Muscle of leg (tissue), 11 donors: Measurements from ENCODE around the gene SGSH. TPM values are rescaled to one million over a fixed set of nuclear protein-coding genes. Genes with fewer than 3 reads are reported as not detected.
"Not testable (repeated sequence)": the region's sequence is repeated elsewhere in the genome, so short reads cannot be mapped to it uniquely, and the experiment has no call there.

ENCODE experiments used
- DNase-seq: peaks from one replicate; pipeline ENCODE4 v3.0.0; 2013
- H3K27ac ChIP-seq: one replicate; pipeline ENCODE4 v1.5.1; 2013; ENCODE audit warnings: mild to moderate bottlenecking, low read length, control low read depth
- H3K27me3 ChIP-seq: one replicate; pipeline ENCODE4 v1.6.1; 2013; ENCODE audit warnings: low read length; ENCODE audit not compliant: control insufficient read depth, insufficient read depth
- H3K36me3 ChIP-seq: one replicate; pipeline ENCODE4 v1.6.1; 2013; ENCODE audit warnings: low read length; ENCODE audit not compliant: control insufficient read depth, insufficient read depth
- H3K4me1 ChIP-seq: one replicate; pipeline ENCODE4 v1.6.1; 2013; ENCODE audit warnings: low read length; ENCODE audit not compliant: control insufficient read depth, insufficient read depth
- H3K4me3 ChIP-seq: one replicate; pipeline ENCODE4 v1.5.1; 2013; ENCODE audit warnings: low read length, control low read depth
- H3K9me3 ChIP-seq: replicated peaks from 2 replicates; pipeline ENCODE4 v1.6.1; 2013; ENCODE audit warnings: low read depth, low read length; ENCODE audit not compliant: control insufficient read depth
- WGBS: methylation state at CpG from one replicate; pipeline ENCODE4 v1.1.5; 2013; ENCODE audit warnings: missing lambda C conversion rate; ENCODE audit not compliant: insufficient coverage; 5-methylcytosine and 5-hydroxymethylcytosine counted together
- polyA plus RNA-seq, 8 donors: library from polyadenylated mRNA; unstranded; fragments of 120-200 nt; gene quantifications; one replicate each; pipeline versions ENCODE4 v1.2.1 to v1.2.3, GENCODE V29; 2013; ENCODE audit warnings: inconsistent platforms in 1 of 8, low replicate concordance in 1 of 8; ENCODE audit not compliant: insufficient read length in 8 of 8, insufficient read depth in 1 of 8
- total RNA-seq: library from RNA; stranded (reverse); fragments of 120-200 nt; gene quantifications from one replicate; pipeline ENCODE4 v1.2.4, GENCODE V29; 2013

SGSH gene
- total and polyA plus RNA-seq, 9 donors = 9.6 to 24.9 (median 20.2) TPM

GRCh38 chr17:80201446-80201845 is 18.7 kb downstream of the SGSH start:
- no peak for DNase-seq
- 88% methylated on average over 14 of the region's 15 CpGs for WGBS

DNA sequence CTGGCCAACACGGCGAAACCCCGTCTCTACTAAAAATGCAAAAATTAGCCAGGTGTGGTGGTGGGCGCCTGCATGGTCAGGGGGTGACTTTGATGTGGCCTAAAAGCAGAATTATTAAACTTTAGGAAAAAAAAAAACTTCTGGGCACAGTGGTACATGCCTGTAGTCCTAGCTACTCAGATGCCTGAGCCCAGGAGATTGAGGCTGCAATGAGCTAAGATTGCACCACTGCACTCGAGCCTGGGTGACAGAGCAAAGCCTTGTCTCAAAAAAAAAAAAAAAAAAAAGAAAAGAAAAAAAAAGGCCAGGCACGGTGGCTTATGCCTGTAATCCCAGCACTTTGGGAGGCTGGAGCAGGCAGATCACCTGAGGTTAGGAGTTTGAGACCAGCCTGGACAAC is 20.8 kb downstream of the SGSH start:
- DNase-seq, H3K4me3 ChIP-seq, H3K27ac ChIP-seq, H3K9me3 ChIP-seq, H3K36me3 ChIP-seq, H3K27me3 ChIP-seq: not testable (repeated sequence)
- WGBS = 81% methylated on average over 4 of the region's 6 CpGs
- peaks cover 13% of the 10 kb centered on the region for H3K4me1 ChIP-seq

More at GRCh38 chr17:80201446-80201845, 18.7 kb downstream of the SGSH start:
- Histone ChIP-seq H3K9me3 (no peaks in the 10 kb centered on the region), H3K4me3 (no peak overlapping the region), H3K27me3 (no peaks in the 10 kb centered on the region), H3K27ac (no peak overlapping the region), H3K36me3 (no peaks in the 10 kb centered on the region), H3K4me1 (peaks cover 10% of the 10 kb centered on the region)

DNA sequence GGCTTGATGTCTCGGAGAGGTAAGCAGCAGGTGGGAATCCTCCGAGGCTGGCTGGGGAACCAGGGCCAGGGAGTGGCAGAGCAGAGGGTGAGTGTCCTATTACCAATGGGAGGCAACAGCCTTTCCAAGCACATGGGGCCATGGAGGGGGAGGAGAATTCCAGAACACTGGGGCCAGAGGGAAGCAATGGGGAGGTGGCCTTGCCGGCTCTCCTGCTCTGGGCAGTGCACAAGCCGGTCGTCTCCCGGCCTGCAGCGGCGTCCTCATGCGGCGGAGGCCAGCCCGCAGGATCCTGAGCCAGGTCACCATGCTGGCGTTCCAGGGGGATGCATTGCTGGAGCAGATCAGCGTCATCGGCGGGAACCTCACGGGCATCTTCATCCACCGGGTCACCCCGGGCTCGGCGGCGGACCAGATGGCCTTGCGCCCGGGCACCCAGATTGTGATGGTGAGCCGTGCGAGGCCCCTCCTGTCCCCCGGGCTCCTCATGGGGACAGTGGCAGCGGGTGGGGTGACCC is 21.9 kb downstream of the SGSH start:
- WGBS = 63% methylated on average over 27 of the region's 27 CpGs
- no peaks in the 10 kb centered on the region for H3K27me3 ChIP-seq
- no peaks in the 10 kb centered on the region for H3K9me3 ChIP-seq
- peaks cover 13% of the 10 kb centered on the region for H3K4me1 ChIP-seq
- DNase-seq = peak; percentile 33
- no peak overlapping the region for H3K27ac ChIP-seq
- no peak overlapping the region for H3K4me3 ChIP-seq
- no peaks in the 10 kb centered on the region for H3K36me3 ChIP-seq

DNA sequence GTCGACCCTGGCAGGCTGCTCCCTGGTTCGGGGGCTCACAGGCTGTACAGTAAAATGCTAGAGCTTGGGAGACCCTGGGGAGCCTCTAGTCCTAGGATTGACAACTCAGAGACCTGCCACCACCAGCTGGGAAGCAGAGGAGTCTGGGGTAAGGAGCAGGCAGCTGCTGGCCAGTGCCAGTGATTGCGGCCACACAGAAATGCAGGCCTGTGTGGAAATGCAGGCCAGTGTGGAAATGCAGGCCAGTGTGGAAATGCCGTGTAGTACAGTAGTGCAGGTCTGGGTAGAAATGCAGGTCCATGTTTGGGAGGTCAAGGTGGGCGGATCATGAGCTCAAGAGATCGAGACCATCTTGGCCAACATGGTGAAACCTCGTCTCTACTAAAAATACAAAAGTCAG is 23.5 kb downstream of the SGSH start:
- Histone ChIP-seq H3K27ac (no peak overlapping the region), H3K36me3 (no peaks in the 10 kb centered on the region), H3K4me1 (peaks cover 21% of the 10 kb centered on the region), H3K4me3 (no peak overlapping the region), H3K9me3 (no peaks in the 10 kb centered on the region), H3K27me3 (no peaks in the 10 kb centered on the region)
- DNase-seq = no peak
- 90% methylated on average over 2 of the region's 7 CpGs for WGBS

- no peak for DNase-seq
- H3K4me3 ChIP-seq = no peak overlapping the region
- H3K4me1 ChIP-seq = peaks cover 28% of the 10 kb centered on the region
- no peaks in the 10 kb centered on the region for H3K27me3 ChIP-seq
- no peaks in the 10 kb centered on the region for H3K9me3 ChIP-seq
- 68% methylated on average over 20 of the region's 27 CpGs for WGBS
- H3K27ac ChIP-seq = no peak overlapping the region
- H3K36me3 ChIP-seq = no peaks in the 10 kb centered on the region
Observed at GRCh38 chr17:80195671-80196529, 24.2 kb downstream of the SGSH start.

DNA sequence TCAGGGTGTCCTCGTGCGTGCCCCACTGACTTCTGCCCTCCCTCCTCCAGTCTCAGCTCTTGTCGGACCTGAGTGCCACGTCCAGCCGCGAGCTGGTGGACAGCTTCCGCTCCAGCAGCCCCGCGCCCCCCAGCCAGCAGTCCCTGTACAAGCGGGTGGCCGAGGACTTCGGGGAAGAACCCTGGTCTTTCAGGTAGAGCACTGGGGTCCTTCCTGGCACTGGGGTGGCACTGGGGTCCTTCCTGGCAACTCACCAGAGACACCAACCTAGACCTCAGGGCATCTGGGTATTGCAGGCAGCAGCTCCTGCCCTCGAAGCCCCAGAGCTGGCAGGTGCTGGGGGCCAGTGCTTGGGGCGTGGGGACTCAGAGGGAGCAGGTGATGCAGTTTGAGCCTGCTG is 25.0 kb downstream of the SGSH start:
- Histone ChIP-seq H3K9me3 (no peaks in the 10 kb centered on the region), H3K4me3 (no peak overlapping the region), H3K27me3 (no peaks in the 10 kb centered on the region), H3K36me3 (no peaks in the 10 kb centered on the region), H3K27ac (no peak overlapping the region), H3K4me1 (peaks cover 28% of the 10 kb centered on the region)
- 83% methylated on average over 11 of the region's 14 CpGs for WGBS
- no peak for DNase-seq

GRCh38 chr17:80191865-80192661 is 28.1 kb downstream of the SGSH start:
- Histone ChIP-seq H3K27me3 (no peaks in the 10 kb centered on the region), H3K4me3 (no peak overlapping the region), H3K9me3 (no peaks in the 10 kb centered on the region), H3K27ac (no peak overlapping the region), H3K36me3 (no peaks in the 10 kb centered on the region), H3K4me1 (peaks cover 29% of the 10 kb centered on the region)
- peak; percentile 52 for DNase-seq
- 27% methylated on average over 15 of the region's 29 CpGs for WGBS

DNA sequence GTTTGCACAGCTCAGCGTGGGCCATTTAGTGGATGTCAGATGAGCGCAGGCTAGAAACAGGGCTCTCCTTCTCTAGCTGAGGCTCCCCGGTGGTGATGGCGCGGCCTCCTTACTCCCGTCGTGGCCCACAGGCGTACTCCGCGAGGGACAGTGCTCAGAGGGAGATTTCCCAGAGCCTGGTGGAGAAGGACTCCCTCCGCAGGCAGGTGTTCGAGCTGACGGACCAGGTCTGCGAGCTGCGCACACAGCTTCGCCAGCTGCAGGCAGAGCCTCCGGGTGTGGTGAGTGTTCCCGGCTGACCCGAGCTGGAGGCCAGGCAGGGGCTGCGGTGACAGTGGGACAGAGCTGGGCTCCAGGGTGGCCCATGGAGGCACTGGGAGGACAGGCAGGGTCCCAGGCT is 28.9 kb downstream of the SGSH start:
- no peak overlapping the region for H3K4me3 ChIP-seq
- DNase-seq = no peak
- H3K27me3 ChIP-seq = no peaks in the 10 kb centered on the region
- H3K4me1 ChIP-seq = peaks cover 29% of the 10 kb centered on the region
- H3K9me3 ChIP-seq = no peaks in the 10 kb centered on the region
- H3K36me3 ChIP-seq = no peaks in the 10 kb centered on the region
- H3K27ac ChIP-seq = no peak overlapping the region
- 66% methylated on average over 20 of the region's 20 CpGs for WGBS

- H3K9me3 ChIP-seq = no peaks in the 10 kb centered on the region
- H3K27ac ChIP-seq = no peak overlapping the region
- 84% methylated on average over 10 of the region's 10 CpGs for WGBS
- no peaks in the 10 kb centered on the region for H3K27me3 ChIP-seq
- no peaks in the 10 kb centered on the region for H3K36me3 ChIP-seq
- peaks cover 29% of the 10 kb centered on the region for H3K4me1 ChIP-seq
- no peak for DNase-seq
- H3K4me3 ChIP-seq = no peak overlapping the region
Observed at GRCh38 chr17:80190716-80191115, 29.4 kb downstream of the SGSH start.

GRCh38 chr17:80189611-80190010 is 30.5 kb downstream of the SGSH start:
- H3K4me1 ChIP-seq = peaks cover 27% of the 10 kb centered on the region
- no peak overlapping the region for H3K4me3 ChIP-seq
- H3K27me3 ChIP-seq = no peaks in the 10 kb centered on the region
- DNase-seq = no peak
- no peak overlapping the region for H3K27ac ChIP-seq
- no peaks in the 10 kb centered on the region for H3K36me3 ChIP-seq
- H3K9me3 ChIP-seq = no peaks in the 10 kb centered on the region
- 87% methylated on average over 23 of the region's 23 CpGs for WGBS
